HG02588 (cell line): ENCODE data around the gene CELF5.
"Not testable (repeated sequence)": the region's sequence is repeated elsewhere in the genome, so short reads cannot be mapped to it uniquely, and the experiment has no call there.

ENCODE experiments used
- ATAC-seq: cut with Tn5 transposase; IDR thresholded peaks from one replicate; pipeline ENCODE4 v1.9.1; 2021; ENCODE audit warnings: mild to moderate bottlenecking, moderate library complexity; ENCODE audit not compliant: unreplicated experiment

The CELF5 gene

DNA sequence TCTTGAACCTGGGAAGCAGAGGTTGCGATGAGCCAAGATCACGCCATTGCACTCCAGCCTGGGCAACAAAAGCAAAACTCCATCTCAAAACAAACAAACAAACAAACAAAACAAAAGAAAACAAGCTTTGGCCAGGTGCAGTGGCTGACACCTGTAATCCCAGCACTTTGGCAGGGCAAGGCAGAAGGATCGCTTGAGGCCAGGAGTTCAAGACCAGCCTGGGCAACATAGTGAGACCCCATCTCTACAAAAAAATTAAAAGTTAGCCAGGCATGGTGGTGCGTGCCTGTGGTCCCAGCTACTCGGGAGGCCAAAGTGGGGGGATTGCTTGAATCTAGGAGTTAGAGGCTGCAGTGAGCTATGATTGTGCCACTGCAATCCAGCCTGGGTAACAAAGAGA is 64.0 kb downstream of the CELF5 start:
- not testable (repeated sequence) for ATAC-seq

DNA sequence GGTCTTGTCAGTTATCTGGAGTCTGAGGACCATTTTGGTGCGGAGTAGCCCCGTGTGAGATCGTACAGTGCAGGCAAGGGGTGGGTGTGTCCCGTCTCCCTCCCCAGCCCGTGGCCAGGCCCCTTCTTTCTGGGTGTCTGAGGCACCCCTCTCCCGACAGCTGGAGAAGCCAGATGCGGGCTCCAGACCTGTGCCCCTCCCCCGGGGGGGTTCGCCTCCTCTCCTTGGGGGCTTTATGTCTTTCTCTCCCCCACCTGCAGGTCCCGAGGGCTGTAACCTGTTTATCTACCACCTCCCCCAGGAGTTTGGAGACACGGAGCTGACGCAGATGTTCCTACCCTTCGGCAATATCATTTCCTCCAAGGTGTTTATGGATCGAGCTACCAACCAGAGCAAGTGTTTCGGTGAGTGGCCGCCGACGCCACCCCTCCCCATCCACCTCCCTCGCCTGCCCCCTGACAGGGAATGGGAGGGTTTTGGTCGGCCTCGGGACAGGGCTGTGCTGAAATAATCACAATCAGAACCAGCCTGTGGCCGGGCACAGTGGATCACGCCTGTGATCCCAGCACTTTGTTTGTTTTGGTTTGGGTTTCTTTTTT is 65.6 kb downstream of the CELF5 start:
- ATAC-seq, result no peak

DNA sequence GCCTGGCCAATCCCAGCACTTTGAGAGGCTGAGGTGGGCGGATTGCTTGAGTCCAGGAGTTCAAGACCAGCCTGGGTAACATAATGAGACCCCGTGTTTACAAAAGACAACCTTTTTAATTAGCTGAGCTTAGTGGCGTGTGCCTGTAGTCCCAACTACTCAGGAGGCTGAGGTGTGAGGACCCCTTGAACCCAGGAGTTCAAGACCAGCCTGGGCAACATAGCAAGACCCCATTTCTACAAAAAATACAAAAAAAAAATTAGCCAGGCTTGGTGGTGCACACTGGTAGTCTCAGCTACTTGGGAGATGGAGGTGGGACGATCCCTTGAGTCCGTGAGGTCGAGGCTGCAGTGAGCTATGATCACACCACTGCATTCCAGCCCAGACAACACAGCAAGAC is 66.4 kb downstream of the CELF5 start:
- not testable (repeated sequence) for ATAC-seq

DNA sequence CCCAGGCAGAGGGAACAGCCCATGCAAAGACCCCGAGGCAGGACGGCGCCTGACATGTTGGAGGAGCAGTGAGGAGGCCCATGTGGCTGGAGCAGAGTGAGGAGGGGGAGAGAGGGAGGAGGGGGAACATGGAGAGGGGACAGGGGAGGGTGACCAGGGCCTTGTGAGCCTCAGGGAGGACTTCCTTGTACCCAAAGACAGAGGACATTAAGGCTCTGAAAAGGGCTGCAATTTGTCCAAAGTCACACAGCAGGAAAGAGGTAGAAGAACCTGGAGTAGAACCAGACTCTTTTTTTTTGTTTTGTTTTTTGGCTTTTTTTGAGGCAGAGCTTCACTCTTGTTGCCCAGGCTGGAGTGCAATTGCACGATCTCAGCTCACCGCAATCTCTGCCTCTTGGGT is 67.2 kb downstream of the CELF5 start:
- ATAC-seq, result no peak

DNA sequence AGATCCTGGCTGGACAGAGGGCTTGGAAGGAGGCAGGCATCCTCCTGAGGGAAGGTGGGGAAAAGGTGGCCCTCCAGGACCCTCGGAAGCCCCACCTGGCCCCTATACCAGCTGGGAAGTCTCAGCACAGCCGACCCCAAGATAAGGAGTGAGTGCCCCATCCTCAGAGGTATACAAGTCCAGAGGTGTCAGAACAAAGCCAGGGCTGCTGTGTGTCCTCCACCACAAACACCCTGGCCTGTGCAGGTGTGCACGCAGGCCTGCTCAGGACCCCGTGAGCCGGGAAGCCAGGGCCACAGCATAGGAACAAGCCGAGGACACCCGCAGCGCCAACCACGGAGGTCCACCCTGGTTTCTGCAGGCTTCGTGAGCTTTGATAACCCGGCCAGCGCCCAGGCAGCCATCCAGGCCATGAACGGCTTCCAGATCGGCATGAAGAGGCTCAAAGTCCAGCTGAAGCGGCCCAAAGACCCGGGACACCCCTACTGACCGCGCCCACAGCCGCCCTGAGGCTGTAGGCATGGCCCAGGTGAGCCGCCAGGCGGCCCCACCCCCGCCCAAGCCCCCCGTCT is 68.6 kb downstream of the CELF5 start:
- no peak for ATAC-seq

DNA sequence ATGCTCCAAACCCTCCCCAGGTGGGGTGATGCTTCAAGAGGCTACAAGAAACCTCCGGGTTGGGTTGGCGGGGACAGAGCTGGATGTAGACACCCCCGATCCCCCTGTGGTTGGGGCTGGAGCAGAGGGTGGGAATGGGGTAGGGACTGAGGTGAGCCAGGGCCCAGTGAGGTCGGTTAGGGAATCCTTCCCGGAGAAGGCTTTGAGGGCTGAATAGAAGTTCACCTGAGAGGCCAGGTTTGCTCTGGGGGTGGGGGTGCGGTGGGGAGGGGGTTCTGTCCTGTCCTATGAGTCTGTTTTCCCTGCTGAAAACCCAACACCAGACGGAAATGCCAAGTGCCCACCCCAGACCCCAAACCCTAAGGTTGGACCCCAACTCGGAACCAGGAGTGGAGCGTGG is 69.1 kb downstream of the CELF5 start:
- no peak for ATAC-seq

DNA sequence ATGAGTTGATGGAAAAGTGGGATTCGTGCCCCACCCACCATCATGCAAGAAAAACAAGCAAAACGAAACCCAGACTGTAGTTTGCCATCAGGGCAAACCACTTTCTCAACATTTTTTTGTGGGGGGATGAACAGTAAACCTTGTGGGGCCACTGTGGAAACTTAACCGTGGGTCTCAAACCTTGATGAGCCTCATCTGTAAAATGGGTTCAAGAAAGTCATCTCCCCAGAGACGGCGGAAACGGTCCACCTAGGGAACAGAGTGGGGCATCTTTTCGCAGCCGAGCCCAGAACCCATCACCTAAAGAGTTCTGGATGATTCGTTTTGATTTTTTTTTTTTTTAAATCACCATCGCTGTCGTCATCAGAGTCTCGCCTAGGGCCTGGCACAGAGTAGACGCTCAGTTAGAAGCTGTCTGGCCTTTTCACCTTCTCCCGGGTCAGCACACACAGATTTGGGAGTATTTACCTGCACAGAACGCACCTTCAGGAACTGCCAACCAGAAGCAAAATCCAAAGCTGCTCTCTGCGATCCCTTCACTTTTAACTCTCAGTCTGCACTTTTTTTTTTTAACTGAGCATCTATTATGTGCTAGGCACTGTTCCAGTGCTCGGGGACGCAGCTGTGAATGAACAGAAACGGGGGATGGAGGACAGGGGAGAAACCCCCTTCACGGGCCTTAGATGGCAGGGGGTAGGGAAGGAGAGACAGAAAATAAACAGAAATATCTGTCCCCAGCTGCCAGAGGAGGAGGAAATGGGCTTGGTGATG is 69.8 kb downstream of the CELF5 start:
- no peak for ATAC-seq

DNA sequence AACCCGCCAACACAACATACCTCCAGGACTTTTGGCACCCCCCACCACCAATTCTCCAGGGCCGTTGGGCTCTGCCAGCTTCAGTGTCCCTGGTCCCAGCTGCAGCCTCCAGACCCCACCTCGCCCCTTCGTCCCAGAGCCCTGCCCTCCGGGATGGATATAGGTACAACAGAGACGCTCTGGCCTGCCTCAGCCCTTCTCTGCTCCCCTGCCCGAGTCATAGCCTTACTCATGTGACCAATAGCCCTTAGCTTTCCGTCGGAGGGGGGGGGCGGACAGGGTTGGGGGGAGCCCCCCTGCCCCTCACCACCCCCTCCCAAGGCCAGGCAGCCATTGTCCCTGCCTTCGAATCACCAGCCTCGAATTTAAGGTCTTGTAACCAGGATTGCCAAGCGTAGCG is 71.1 kb downstream of the CELF5 start:
- ATAC-seq, result no peak

DNA sequence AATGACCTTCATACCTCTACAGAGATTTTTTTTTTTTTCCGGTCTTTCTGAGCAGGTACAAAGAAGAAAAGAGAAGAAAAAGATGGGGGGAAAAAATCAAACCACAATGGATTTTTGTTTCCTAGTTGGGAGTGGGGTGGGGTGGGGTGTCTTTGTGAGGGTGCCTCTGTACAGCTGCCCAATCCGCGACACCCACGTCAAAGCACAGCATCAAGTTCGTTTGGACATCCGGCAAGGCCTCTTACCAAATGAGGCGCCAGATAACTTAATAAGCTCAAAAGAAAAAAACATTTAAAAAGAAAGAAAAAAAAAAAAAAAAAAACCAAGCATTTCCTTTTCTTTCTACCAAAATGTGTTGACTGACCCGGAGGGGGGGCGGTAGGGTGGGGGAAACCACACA is 71.6 kb downstream of the CELF5 start:
- no peak for ATAC-seq

DNA sequence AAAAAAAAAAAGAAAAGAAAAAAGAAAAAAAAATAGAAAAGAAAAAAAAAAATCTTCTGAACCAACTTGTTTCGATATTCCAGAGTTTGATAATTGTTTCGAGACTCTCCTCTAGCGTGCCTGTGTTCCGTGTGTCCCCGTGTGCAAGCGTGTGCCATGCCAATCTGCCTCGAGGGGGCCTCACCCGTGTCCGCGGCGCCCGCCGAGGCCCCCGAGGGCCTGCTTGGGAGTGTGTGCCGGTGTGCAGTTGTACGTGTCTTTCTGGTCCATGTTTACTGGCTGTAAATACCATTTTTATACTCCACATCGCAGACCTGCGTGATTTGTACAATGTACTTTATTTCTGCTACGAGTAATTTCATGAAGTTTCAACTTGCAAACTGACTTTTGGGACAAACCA is 72.0 kb downstream of the CELF5 start:
- no peak for ATAC-seq

DNA sequence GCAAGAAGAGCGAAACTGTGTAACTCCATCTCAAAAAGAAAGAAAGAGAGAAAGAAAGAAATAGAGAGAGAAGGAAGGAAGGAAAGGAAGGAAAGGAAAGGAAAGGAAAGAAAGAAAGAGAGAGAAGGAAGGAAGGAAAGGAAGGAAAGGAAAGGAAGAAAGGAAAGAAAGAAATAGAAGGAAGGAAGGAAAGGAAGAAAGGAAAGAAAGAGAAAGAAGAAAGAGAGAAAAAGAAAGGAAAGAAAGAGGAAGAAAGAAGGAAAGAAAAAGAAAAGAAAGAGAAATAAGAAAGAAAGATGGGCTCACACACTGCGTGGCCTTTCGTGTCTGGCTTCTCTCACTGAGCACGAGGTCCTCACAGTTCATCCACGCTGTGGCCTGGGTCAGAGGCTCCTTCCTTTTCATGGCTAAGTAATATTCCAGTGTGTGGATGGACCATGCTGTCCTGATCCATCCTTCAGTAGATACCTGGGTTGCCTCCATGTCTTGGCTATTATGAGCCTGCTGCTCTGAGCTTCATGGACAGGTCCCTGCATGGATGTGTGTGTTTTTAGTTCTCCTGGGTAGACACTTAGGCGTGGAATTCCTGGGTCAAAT is 74.5 kb downstream of the CELF5 start:
- no peak for ATAC-seq

DNA sequence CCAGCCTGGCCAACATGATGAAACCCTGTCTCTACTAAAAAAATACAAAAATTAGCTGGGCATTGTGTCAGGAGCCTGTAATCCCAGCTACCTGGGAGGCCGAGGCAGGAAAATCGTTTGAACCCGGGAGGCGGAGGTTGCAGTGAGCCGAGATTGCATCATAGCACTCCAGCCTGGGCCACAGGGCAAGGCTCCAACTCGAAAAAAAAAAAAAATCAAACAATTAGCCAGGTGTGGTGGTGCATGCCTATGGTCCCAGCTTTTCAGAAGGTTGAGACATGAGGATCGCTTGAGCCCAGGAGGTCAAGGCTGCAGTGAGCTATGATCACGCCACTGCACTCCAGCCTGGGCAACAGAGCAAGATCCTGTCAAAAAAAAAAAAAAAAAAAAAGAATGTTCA is 76.1 kb downstream of the CELF5 start:
- not testable (repeated sequence) for ATAC-seq

DNA sequence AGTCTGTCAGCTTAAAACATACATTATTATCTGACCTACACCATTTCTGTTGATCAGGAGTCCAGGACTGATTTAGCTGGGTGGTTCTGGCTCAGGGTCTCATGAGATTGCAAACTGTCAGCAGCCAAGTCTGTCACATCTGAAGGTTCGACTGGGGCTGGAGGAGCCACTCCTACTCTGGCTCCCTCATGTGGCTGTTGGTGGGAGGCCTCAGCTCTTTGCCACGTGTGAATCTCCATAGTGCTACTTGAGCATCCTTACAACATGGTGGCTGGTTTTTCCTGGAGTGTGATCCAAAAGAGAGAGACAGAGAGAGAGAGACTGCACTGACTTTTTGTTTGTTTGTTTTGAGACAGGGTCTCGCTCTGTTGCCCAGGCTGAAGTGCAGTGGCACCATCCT is 78.3 kb downstream of the CELF5 start:
- no peak for ATAC-seq

DNA sequence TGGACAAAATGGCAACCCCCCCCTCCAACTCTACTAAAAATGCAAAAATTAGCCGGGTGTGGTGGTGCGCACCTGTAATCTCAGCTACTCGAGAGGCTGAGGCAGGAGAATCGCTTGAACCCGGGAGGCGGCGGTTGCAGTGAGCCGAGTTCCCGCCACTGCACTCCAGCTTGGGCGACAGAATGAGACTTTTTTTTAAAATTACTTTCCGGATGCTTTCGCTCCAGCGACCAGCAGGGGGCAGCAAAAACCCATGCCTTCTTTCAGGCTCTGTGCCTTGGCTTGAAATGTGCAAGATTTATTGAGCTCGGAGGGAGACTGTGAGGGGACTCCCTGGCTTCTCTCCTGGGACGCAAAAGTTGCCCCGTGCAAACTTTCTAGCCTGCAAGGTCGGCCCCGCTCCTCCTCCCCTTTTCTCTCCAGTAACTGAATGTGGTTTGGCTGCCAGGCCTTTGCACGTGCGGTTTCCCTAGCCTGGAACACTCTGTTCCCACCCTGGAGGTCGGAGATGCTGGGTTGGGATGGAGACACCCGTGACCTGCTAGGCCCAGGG is 80.5 kb downstream of the CELF5 start:
- no peak for ATAC-seq

DNA sequence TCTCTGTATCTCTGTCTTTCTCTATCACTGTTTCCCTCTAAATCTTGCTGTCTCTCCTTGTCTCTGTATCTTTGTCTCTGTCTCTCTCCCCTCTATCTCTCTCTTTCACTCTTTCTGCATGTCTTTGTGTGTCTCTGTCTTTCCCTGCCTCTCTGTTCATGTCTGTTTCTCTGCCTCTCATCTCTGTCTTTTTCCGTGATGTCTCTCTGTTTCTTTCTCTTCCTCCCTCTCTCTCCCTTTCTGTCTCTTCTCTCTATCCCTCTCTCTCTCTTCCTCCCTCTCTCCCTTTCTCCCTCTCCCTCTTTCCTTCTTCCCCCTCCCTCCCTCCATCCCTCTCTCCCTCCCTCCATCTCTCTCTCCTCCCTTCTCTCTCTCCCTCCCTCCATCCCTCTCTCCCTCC is 85.3 kb downstream of the CELF5 start:
- no peak for ATAC-seq

DNA sequence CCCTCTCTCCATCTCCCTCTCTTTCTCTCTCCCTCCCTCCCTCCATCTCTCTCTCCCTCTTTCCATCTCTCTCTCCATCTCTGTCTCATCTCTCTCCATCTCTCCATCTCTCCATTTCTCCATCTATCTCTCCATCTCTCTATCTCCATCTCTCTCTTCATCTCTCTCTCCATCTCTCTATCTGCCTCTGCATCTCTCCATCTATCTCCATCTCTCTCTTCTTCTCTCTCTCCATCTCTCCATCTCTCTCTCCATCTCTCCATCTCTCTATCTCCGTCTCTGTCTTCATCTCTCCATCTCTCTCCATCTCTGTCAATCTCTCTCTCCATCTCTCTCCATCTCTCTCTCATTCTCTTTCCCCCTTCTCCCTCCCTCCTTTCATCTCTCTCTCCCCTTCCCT is 85.8 kb downstream of the CELF5 start:
- no peak for ATAC-seq

DNA sequence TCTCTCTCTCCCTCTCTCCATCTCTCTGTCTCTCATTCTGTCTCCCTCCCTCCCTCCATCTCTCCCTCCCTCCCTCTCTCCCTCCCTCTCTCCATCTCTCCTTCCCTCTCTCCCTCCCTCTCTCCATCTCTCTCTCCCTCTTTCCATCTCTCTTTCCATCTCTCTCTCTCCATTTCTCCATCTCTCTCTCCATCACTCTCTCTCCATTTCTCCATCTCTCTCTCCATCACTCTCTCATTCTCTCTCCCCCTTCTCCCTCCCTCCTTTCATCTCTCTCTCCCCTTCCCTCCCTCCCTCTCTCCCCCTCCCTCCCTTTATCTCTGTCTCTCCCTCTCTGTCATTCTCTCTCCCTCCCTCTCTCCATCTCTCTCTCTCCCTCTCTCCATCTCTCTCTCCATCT is 86.2 kb downstream of the CELF5 start:
- no peak for ATAC-seq

DNA sequence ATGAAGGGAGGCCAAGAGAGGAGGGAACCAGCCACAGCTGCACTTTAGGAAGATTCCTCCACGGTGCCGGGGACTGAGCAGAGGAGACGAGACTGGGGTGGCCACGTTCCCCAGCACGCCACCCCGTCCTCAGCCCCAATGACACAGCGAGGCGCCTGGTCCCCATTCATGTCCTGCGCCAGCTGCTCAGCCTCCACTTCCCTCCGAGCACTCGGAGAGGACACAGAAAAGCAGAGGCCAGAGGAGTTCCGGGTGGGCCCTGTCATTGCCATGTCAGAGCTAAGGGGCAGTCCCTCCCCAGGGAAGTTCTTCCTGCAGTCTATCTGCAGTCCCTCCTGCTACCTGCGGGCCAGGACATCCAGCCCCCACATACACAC is 88.7 kb downstream of the CELF5 start:
- no peak for ATAC-seq

DNA sequence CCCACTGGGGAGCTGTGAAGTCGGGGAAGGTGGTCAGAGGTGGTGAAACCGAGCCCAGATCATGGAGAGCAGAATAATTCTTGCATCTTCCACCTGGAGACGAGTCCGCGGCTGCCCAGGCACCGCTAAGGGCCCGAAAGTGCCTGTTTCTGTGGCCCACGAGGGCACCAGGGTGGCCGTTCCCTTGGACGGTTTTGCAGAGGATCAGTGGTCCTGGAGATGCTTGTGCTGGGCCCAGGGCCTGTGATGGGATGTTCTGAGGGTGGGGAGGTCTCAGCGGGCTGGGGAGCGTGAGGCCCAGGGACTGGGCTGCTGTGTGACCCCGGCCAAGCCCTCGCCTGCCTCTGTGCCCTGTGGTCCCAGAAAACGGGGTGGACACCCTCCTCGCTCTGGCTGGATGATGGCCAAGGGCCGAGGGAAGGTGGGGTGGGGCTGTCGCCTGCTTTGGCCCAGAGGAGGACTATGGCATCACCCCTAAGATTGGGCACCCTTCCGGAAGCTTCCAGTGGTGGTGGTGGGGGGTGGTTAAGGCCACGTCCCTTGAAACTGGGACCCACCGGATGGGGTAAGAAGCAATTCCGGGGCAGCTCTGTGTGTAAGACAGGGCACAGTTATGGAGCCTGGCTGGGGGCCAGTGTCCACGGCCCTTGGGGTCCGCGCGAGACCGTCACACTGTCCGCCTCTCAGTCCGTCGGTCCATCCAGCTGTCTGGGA is 90.7 kb downstream of the CELF5 start:
- ATAC-seq, result no peak

DNA sequence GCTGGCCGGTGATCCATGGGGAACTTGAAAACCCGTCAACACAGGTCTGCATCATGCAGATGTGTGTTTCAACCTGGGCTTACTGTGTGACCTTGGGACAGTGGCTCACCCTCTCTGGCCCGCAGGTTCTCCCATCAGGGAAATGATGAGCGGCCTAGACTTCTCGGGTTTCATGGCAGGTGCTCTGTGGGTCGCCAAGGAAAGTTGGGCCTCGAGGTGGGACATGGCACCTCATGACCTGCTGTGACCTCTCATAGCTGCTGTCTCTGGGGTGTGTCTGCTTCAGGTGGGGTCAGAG is 91.2 kb downstream of the CELF5 start:
- ATAC-seq, result no peak

DNA sequence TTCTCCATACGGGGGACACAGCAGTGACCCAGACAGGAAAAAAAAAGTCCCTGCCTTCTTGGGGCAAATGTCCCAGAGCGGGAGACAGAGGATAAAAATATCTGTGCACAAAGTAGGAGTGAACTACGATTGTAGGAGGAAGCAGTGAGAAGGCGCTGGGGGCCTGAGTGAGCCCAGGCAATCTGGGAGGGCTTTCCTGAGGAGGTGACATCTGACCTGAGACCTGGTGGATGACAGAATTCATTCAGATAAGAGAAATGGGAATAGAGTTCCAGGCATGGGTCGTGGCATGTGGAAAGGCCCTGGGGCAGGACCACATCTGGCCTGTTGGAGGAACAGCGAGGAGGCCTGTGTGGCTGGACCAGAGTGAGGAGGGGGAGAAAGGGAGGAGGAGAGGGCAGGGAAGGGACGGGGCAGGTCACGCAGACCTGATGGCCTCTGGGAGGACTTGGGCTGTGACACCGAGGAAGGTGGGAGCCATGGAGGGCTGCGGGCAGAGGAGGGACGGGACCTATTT is 91.7 kb downstream of the CELF5 start:
- ATAC-seq, result no peak
